Measurements from ENCODE around the gene EYS.

Gene EYS

DNA sequence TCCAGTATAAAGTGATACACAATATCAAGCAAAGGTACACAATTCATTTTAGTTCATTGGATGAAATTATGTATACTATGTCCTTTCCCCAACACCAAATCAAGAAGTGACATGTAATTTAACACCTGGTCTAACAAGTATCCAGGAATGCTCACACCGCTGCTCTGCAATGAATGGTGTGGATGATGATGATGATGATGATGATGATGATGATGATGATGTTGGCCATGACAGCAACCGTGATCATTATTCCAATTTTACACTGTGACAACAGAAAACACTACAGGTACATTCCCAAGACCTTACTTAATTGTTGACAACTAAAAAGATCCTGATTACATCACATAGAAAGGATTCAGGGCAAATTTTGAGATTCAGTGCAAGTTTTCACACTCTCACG, 1449.4 kb downstream of the EYS start:
- H3K27ac ChIP-seq: no peak overlapping the region
- TF ChIP-seq, protein P1, sequence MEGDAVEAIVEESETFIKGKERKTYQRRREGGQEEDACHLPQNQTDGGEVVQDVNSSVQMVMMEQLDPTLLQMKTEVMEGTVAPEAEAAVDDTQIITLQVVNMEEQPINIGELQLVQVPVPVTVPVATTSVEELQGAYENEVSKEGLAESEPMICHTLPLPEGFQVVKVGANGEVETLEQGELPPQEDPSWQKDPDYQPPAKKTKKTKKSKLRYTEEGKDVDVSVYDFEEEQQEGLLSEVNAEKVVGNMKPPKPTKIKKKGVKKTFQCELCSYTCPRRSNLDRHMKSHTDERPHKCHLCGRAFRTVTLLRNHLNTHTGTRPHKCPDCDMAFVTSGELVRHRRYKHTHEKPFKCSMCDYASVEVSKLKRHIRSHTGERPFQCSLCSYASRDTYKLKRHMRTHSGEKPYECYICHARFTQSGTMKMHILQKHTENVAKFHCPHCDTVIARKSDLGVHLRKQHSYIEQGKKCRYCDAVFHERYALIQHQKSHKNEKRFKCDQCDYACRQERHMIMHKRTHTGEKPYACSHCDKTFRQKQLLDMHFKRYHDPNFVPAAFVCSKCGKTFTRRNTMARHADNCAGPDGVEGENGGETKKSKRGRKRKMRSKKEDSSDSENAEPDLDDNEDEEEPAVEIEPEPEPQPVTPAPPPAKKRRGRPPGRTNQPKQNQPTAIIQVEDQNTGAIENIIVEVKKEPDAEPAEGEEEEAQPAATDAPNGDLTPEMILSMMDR (conservative IDR thresholded peaks at IDR 0.05): no peak
- no peak for TF ChIP-seq ZFX (IDR thresholded peaks at IDR 0.05)

- TF ChIP-seq, protein P1 (conservative IDR thresholded peaks at IDR 0.05): no peak
- TF ChIP-seq ZFX (IDR thresholded peaks at IDR 0.05): no peak
Measured at GRCh38 chr6:64256483-64256882, 1450.5 kb downstream of the EYS start.

GRCh38 chr6:64255000-64255399, 1452.0 kb downstream of the EYS start:
- TF ChIP-seq ZFX (IDR thresholded peaks at IDR 0.05): no peak
- TF ChIP-seq, protein P1 (conservative IDR thresholded peaks at IDR 0.05): no peak
- no peak overlapping the region for H3K27ac ChIP-seq

More at GRCh38 chr6:64256483-64256882, 1450.5 kb downstream of the EYS start:
- no peak overlapping the region for H3K27ac ChIP-seq

DNA sequence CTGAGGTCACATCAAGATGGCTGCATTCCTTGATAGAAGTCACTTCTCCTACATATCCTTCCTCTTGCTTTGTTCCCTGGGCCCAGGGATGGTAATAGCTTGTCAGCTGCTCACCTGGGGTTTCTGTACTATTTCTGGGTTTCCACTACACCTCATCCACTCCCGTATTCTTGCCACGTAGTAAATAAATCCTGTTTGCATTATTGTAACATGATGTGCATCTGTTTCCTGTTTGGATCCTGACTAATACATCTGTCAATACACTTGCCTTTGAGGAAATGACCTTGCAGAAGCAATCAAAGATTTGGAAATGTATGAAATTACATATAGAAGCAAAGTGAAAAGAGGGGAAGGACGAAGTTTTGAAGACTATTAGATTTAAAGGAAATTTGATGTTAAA, 1452.5 kb downstream of the EYS start:
- H3K27ac ChIP-seq: no peak overlapping the region
- no peak for TF ChIP-seq ZFX (IDR thresholded peaks at IDR 0.05)
- TF ChIP-seq, protein P1 (conservative IDR thresholded peaks at IDR 0.05): no peak

- no peak for TF ChIP-seq ZFX (IDR thresholded peaks at IDR 0.05)
- TF ChIP-seq, protein P1 (conservative IDR thresholded peaks at IDR 0.05): no peak
- H3K27ac ChIP-seq: no peak overlapping the region
Measured at GRCh38 chr6:64252256-64252655, 1454.8 kb downstream of the EYS start.

- TF ChIP-seq, protein P1 (conservative IDR thresholded peaks at IDR 0.05): no peak; the same call in 1 of the 2 replicates
- TF ChIP-seq ZFX (IDR thresholded peaks at IDR 0.05): no peak
- H3K27ac ChIP-seq: no peak overlapping the region
Measured at GRCh38 chr6:64250126-64250525, 1456.9 kb downstream of the EYS start.

- TF ChIP-seq, protein P1 (conservative IDR thresholded peaks at IDR 0.05): no peak
- TF ChIP-seq ZFX (IDR thresholded peaks at IDR 0.05): no peak
- H3K27ac ChIP-seq: no peak overlapping the region
Measured at GRCh38 chr6:64249115-64249514, 1457.9 kb downstream of the EYS start.

All from C4-2B (cell line).